ACHN (cell line): ENCODE data around the gene CEP83.
A peak's percentile ranks its signal among the peaks of the same experiment; 100 is the strongest.
"Not testable (repeated sequence)": the region's sequence is repeated elsewhere in the genome, so short reads cannot be mapped to it uniquely, and the experiment has no call there.

Experiments used
- DNase-seq: peaks from one replicate; pipeline ENCODE4 v3.0.0-alpha.2; 2015
- in situ Hi-C: cut with HindIII; loops from 2 replicates; pipeline ENCODE4 v1.10.0; 2017; ENCODE audit warnings: low sequenced_read_pairs, low pct_ligation_motif_present, low pct_unique_long_range_greater_than_20kb

Gene CEP83

GRCh38 chr12:94326727-94327126 lies 132.9 kb downstream of the CEP83 start:
- in situ Hi-C loops, result no loop called here
- DNase-seq, result peak; percentile 75

GRCh38 chr12:94326234-94326633 lies 133.4 kb downstream of the CEP83 start:
- no peak for DNase-seq
- in situ Hi-C loops, result no loop called here

GRCh38 chr12:94322346-94322745 lies 137.3 kb downstream of the CEP83 start:
- no peak for DNase-seq
- in situ Hi-C loops, result no loop called here

GRCh38 chr12:94320109-94320508 lies 139.6 kb downstream of the CEP83 start:
- in situ Hi-C loops, result no loop called here
- no peak for DNase-seq

- no peak for DNase-seq
- in situ Hi-C loops, result no loop called here
Measured at GRCh38 chr12:94318181-94318580, 141.5 kb downstream of the CEP83 start.

GRCh38 chr12:94316600-94316999 lies 143.1 kb downstream of the CEP83 start:
- in situ Hi-C loops, DNase-seq: not testable (repeated sequence)

- DNase-seq, result no peak
- in situ Hi-C loops, result no loop called here
Measured at GRCh38 chr12:94312378-94312777, 147.3 kb downstream of the CEP83 start.

GRCh38 chr12:94309373-94309772 lies 150.3 kb downstream of the CEP83 start:
- in situ Hi-C loops, result no loop called here
- DNase-seq, result no peak

GRCh38 chr12:94308612-94309011 lies 151.1 kb downstream of the CEP83 start:
- DNase-seq, result no peak
- in situ Hi-C loops, result no loop called here

- in situ Hi-C loops, result no loop called here
Measured at GRCh38 chr12:94305130-94305957, 154.3 kb downstream of the CEP83 start.

GRCh38 chr12:94304566-94305061 lies 155.1 kb downstream of the CEP83 start:
- DNase-seq, result no peak
- in situ Hi-C loops, result no loop called here

More at GRCh38 chr12:94305130-94305957, 154.3 kb downstream of the CEP83 start:
- DNase-seq, result no peak

- in situ Hi-C loops, result no loop called here
- no peak for DNase-seq
Measured at GRCh38 chr12:94304012-94304411, 155.7 kb downstream of the CEP83 start.

- no peak for DNase-seq
- in situ Hi-C loops, result no loop called here
Measured at GRCh38 chr12:94299846-94300245, 159.8 kb downstream of the CEP83 start.

GRCh38 chr12:94297876-94298505 lies 161.7 kb downstream of the CEP83 start:
- in situ Hi-C loops, result no loop called here
- no peak for DNase-seq

- DNase-seq, result no peak
- in situ Hi-C loops, result no loop called here
Measured at GRCh38 chr12:94297096-94297699, 162.5 kb downstream of the CEP83 start.

GRCh38 chr12:94290353-94290752 lies 169.3 kb downstream of the CEP83 start:
- in situ Hi-C loops, result no loop called here
- DNase-seq, result no peak

- no peak for DNase-seq
- in situ Hi-C loops, result no loop called here
Measured at GRCh38 chr12:94289461-94290312, 170.0 kb downstream of the CEP83 start.

- no peak for DNase-seq
- in situ Hi-C loops, result no loop called here
Measured at GRCh38 chr12:94287245-94287628, 172.4 kb downstream of the CEP83 start.
